Stimulated activated CD4-positive, alpha-beta T cell treated with anti-CD3 and anti-CD28 coated beads, Interleukin-2, amount 100 ng/mL, for 24 hours (primary cell): ENCODE data around the gene FFAR2.

Experiments used
- DNase-seq, 2 donors: peaks; one replicate each; pipeline ENCODE4 v3.0.0-alpha.2; 2020

FFAR2 gene

GRCh38 chr19:35490364-35490763 lies 42.3 kb downstream of the FFAR2 start, which contains the start of gene KRTDAP:
Gene KRTDAP, minus strand, starts transcription at chr19:35490464. Its CDS starts 22 bp downstream, at chr19:35490442.
- no peak for DNase-seq

- no peak for DNase-seq
Observed at GRCh38 chr19:35491836-35492360, 43.8 kb downstream of the FFAR2 start.

- no peak for DNase-seq
Observed at GRCh38 chr19:35493971-35494370, 45.9 kb downstream of the FFAR2 start.

- peak; percentile 81 to 83 for DNase-seq
Observed at GRCh38 chr19:35495107-35496064, 47.3 kb downstream of the FFAR2 start.

GRCh38 chr19:35497406-35497805 lies 49.3 kb downstream of the FFAR2 start:
- DNase-seq = no peak

GRCh38 chr19:35498220-35498619 lies 50.2 kb downstream of the FFAR2 start:
- DNase-seq = no peak

GRCh38 chr19:35498984-35499527 lies 51.0 kb downstream of the FFAR2 start:
- DNase-seq = no peak

GRCh38 chr19:35500611-35501010 lies 52.6 kb downstream of the FFAR2 start:
- no peak for DNase-seq
